CD4-positive, alpha-beta T cell treated with Interleukin-1 beta for 1 hour (primary cell): Measurements from ENCODE around the gene B3GNT7.
"Not testable (repeated sequence)": the region's sequence is repeated elsewhere in the genome, so short reads cannot be mapped to it uniquely, and the experiment has no call there.

Source experiments
- DNase-seq, 2 donors: peaks; one replicate each; pipeline ENCODE4 v3.0.0-alpha.2; 2020 to 2022

B3GNT7 gene

GRCh38 chr2:231404183-231404578 lies 8.7 kb downstream of the B3GNT7 start:
- DNase-seq, result not testable (repeated sequence)

- DNase-seq, result peak; percentile 32 to 37
These were observed 10.3 kb downstream of the B3GNT7 start for GRCh38 chr2:231405601-231406367.

GRCh38 chr2:231407686-231408085 lies 12.2 kb downstream of the B3GNT7 start:
- not testable (repeated sequence) for DNase-seq

GRCh38 chr2:231408304-231408703 lies 12.8 kb downstream of the B3GNT7 start:
- DNase-seq, result not testable (repeated sequence)

GRCh38 chr2:231409776-231410175 lies 14.3 kb downstream of the B3GNT7 start:
- no peak for DNase-seq

- no peak for DNase-seq
These were observed 14.9 kb downstream of the B3GNT7 start for GRCh38 chr2:231410293-231411004.

GRCh38 chr2:231411237-231411636 lies 15.7 kb downstream of the B3GNT7 start:
- DNase-seq, result no peak

- peak; percentile 69 to 79 for DNase-seq
These were observed 16.5 kb downstream of the B3GNT7 start for GRCh38 chr2:231411831-231412617.

- DNase-seq, result no peak
These were observed 17.1 kb downstream of the B3GNT7 start for GRCh38 chr2:231412618-231412963.

- DNase-seq, result no peak
These were observed 17.9 kb downstream of the B3GNT7 start for GRCh38 chr2:231413456-231413855.

GRCh38 chr2:231413921-231414476 lies 18.5 kb downstream of the B3GNT7 start:
- DNase-seq, result no peak

- DNase-seq, result no peak
These were observed 19.5 kb downstream of the B3GNT7 start for GRCh38 chr2:231415029-231415428.

- DNase-seq, result no peak
These were observed 23.5 kb downstream of the B3GNT7 start for GRCh38 chr2:231418820-231419640.

- DNase-seq, result no peak
These were observed 25.6 kb downstream of the B3GNT7 start for GRCh38 chr2:231421051-231421580.

- DNase-seq, result no peak
These were observed 26.5 kb downstream of the B3GNT7 start for GRCh38 chr2:231422056-231422455.

GRCh38 chr2:231423176-231423575 lies 27.7 kb downstream of the B3GNT7 start:
- DNase-seq, result no peak

- DNase-seq, result no peak
These were observed 29.8 kb downstream of the B3GNT7 start for GRCh38 chr2:231425291-231425810.

GRCh38 chr2:231425811-231426703 lies 30.5 kb downstream of the B3GNT7 start:
- DNase-seq, result peak; percentile 74 to 84

- DNase-seq, result no peak
These were observed 31.6 kb downstream of the B3GNT7 start for GRCh38 chr2:231427116-231427515.

GRCh38 chr2:231429152-231429551 lies 33.6 kb downstream of the B3GNT7 start:
- DNase-seq, result no peak

GRCh38 chr2:231429901-231430300 lies 34.4 kb downstream of the B3GNT7 start:
- no peak for DNase-seq
